GM18873 (cell line): Measurements from ENCODE around the gene PRKCE.

ENCODE experiments used
- ATAC-seq: cut with Tn5 transposase; IDR thresholded peaks from one replicate; pipeline ENCODE4 v1.9.1; 2021; ENCODE audit warnings: mild to moderate bottlenecking, moderate library complexity, moderate number of reproducible peaks; ENCODE audit not compliant: unreplicated experiment, low FRiP score

The PRKCE gene

DNA sequence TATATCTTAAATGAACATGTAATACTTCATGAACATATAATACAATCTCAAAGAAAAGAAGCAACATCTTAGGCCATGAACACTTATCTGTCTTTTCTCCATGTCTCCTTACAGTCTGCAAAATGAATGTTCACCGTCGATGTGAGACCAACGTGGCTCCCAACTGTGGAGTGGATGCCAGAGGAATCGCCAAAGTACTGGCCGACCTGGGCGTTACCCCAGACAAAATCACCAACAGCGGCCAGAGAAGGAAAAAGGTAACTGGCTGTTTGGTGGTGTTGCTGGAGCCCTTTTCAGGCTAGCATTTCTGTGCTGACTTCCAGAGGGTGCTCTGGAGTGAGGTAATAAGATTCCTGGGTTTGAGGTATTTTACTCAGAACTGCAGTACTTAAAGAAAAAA lies 349.8 kb downstream of the PRKCE start:
- ATAC-seq, result no peak

DNA sequence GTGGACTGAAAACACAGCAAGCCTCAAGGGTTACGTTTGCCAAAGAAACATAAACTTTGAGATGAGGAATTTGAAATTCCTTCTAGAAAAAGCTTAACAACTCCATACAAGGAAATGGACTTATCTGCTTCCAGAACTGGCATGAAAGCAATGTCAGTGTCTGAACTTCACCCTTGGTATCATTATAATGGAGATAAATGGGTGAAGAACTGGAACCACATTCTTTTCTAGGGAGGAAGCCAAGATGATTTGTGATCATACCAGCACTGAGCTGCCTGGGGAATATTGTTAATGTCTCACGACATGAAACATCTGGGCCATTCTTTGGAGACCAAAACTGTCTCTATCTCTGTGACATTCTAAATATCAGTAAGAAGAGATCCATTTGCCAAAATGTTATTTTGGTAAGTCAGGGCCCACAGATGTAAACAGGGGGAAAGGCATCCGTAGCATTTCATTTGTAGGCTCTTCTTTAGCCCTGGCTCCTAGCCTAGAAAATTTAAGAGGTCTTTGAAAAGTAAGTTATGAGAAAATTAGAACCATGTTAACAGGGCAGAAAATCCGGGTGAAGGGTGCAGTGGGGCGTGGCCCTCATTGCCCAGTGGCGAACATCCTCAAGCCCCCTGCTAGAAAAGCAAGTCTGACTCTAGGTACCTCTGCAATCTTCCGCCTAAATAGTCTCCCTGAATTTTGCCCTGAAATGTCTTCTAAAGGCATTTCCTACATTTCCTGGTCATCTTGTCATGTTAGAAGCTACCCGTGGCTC lies 350.4 kb downstream of the PRKCE start:
- no peak for ATAC-seq

DNA sequence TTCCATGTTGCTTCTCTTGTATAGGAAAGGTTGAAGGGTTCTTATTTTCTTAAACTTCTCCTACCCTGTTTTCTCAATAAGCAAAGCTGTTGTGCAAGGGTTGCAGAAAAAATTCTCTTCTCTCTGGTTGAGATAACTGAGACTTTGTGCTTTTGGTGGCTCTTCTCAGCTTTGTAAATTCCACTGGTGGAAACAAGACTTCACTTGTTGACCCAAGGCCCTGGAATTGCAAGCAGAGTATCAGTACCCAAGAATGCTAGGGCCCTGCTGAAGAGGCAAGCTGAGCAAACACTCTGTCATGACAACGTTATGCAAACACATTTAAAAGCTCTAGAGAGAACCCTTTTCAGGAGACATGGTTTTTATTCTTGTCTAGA lies 351.0 kb downstream of the PRKCE start:
- no peak for ATAC-seq

DNA sequence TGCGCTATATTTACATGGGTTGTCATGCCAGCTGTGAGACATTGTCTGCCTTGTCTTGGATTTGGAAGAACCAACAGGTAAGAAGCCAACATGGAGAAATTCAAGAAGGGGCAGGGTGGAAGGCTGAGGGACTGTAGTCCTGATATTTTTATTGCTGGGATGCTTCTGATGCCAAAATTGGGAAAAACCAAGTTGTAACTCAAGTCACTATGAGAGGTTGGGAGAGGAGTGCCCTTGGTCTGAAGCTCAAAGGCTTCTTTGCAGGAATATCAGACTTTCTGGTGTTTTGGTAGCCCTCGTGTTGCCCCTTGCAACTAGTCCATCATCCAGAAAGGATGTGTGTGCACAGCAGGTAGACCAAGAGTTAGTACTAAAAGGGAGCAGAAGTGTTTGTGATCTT lies 351.5 kb downstream of the PRKCE start:
- no peak for ATAC-seq

DNA sequence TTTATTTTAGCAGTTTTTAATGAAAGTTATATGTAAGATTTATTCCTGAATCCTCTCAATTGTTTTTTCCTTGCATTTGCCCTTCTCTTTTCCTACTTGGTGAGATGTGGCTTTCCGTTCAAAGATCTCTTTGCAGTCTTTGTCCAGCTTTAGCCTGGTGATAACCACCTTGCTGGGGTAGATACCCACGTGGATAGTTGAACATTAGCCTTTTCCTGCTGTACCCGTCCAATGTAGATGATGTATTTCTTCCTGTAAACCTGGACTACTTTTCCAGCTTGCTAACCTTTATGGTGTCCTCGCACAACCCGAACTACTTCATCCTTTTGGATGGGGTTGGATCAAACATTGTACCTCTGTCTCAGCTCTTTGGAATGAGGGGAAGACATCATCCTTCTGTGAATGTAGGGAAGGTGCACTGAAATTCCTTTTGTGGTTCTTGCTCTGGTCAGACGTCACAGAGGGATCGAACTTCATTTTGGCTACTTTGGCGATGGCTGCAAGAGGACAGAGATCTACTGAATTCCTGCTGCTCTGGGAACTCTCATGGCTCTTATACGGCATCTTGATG lies 352.5 kb downstream of the PRKCE start:
- no peak for ATAC-seq

DNA sequence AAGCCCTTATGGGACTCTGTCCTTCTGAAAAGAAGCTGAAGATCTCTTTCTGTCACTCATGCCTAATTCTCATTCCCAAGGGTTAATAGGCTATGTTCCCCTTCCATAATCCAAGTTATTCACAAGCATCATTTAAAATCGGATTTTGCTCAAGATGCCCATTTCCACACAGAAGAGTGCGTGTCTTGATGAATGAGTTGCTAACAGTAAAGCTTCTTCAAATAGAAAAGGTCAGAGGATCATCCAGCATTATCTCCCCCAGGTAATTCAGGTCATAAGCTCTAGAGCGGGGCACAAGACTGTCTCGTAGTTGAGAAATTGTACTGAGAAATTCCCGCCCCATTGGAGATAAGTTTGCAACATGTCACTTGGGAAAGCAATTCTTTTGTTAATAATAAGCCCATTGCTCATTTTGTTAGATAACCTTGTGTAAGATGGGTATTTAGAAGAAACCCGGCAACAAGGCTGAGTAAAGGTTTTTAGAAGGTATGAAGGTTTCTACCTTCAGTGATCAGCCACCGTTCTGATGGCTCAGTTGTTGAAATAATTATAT lies 355.1 kb downstream of the PRKCE start:
- ATAC-seq, result no peak

DNA sequence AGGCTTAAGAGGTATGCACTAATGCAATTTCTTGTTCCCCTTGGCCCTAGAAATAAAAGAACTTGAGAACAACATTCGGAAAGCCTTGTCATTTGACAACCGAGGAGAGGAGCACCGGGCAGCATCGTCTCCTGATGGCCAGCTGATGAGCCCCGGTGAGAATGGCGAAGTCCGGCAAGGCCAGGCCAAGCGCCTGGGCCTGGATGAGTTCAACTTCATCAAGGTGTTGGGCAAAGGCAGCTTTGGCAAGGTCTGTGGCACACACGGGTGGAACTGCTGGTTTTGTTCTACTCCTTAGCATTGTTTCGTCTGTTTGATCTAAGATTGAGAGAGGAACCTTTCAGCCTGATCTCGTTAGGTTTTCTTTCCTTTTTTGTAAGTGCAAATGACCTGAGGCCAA lies 355.9 kb downstream of the PRKCE start:
- ATAC-seq, result no peak

DNA sequence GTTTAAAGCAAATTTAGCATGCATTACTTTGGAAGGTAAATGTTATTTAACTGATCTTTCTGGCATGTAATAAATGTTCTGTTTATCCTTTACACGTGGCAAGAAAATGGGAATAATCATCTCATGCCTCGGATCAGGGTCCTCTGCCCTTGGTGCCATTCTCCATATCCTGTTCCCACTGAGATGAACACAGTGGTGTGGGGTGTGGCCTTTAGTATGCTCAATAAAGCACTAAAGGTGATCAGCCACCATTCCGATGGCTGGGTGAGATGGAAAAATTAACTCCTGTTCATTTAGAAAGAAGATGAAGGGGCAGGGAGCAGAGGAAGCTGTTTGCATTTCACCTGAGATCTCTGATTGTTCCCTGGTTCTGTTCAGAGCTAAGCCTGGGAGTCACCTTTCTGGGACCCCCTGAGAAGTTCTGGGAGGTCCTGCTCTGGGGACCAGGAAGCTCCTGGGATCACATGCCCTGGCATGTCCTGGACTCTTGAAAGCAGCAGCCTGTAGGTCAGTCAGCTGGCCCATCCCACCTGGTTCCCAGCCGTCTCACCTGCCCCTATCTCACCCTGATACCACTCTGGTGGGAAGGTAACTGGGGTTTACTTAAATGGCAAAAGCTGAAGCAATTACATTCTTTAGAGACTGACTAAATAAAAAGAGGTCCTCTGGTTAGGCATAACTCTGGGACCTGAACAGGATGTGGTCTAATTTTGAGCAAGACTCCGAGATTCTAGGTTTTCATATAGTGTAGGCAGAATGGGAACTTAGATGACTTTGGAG lies 356.8 kb downstream of the PRKCE start:
- ATAC-seq, result no peak

DNA sequence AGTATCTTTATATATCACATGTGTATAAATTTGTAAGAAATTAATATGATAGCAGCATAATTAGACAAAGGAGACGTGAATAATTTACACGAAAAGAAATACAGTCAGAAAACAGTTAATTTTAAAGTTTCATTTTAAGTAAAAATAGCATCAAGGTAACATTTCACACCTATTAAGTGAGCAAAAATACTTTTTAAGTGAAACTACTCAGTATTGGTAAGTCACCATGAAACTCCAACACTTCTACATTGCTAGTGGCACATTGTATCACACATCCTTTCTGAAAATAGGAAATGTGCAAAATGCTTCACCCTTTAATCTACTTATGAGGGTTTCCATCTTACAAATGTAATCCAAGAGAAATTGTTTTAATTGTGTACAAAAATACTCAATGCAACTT lies 357.8 kb downstream of the PRKCE start:
- no peak for ATAC-seq

DNA sequence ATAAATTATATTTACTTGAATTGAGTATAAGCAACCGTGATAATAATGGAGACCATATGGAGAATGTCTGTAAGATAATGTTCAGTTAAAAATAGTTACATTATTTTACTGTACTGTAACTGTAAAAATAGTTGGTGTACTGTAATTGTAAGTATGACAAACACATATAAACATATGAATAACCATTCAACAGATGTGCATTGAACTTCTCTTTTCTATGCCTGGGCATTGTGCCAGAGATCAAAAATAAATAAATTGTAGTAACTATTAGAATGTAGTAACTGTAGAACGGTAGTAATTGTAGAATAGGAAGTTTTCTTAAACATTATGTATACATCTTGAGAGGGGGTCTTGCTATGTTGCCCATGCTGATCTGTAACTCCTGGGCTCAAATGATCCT lies 358.3 kb downstream of the PRKCE start:
- ATAC-seq, result no peak

DNA sequence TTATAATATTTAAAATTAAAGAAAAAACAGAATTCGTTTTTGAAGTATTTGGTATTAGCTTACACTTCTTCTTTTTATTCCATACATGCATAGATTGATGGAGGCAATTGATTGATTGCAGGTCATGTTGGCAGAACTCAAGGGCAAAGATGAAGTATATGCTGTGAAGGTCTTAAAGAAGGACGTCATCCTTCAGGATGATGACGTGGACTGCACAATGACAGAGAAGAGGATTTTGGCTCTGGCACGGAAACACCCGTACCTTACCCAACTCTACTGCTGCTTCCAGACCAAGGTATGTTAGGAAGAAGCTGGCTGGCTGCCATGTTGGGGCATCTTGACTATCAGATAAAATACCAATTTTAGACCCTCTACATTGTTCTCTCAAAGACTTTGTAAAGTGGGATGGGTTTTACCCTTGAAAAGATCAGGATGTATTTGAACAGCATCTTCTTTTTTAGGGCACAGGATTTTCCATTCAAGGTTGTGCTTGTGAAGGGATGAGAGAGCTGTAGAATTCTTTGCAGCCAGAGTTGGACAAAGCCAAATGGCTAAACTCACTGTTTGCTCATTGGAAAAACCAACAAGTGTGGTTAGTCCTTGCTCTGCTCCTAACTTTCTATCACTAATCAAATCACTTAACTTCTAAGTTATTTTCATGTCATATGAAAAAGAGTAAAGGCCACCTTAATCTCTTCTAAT lies 358.9 kb downstream of the PRKCE start:
- no peak for ATAC-seq

DNA sequence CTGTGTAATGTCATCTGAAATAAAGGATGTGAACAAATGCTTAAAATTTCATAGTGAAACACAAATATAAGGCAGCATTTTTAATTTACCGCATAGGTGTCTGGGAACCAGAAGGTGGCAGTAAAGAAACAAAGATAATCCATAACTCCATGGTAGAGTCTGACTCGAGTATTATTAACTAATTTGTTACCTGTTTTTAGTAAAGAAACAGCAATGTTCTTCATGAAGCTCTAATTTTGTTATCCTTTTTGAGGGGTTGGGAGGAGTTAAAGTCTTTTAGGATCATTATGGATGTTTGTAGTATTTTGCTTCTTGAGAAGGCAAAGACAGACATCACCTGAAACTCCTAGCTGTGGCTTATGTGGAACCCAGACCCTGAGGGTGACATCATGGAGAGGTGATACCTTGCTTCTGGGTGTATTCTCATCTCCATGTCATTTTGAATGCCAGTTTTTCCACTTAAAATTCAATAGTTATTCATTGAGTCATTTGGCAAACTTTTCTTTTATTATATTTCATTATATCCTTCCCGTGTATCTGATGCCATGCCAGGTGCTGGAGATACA lies 359.5 kb downstream of the PRKCE start:
- no peak for ATAC-seq

DNA sequence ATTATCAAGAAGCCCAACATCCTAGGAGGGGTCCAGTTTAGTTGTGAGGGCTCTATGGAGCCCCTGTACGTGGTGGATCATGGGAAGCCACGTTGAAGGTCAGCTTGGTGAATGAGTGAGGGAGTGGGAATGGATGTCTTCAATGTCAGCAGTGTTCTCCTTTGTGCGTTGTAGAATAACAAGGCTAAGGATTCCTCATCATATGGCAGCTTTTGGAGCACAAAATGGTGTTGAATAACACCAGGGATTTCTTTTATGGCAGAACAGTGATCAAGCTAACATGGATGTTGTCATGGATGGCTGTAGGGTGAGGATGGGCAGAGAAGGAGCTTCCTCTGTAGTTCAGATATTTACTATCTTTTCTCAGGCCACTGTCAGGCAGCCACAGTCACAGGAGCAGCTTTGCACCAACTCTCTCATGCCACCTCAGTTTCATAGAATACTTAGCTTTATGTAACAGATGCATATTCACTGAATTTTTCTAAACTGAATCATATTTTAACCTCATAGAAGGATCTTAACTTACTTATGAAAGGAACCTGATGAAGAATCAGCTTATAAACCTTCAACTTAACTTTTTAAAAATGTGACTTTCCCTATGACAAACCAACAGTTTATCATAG lies 361.3 kb downstream of the PRKCE start:
- ATAC-seq, result no peak

DNA sequence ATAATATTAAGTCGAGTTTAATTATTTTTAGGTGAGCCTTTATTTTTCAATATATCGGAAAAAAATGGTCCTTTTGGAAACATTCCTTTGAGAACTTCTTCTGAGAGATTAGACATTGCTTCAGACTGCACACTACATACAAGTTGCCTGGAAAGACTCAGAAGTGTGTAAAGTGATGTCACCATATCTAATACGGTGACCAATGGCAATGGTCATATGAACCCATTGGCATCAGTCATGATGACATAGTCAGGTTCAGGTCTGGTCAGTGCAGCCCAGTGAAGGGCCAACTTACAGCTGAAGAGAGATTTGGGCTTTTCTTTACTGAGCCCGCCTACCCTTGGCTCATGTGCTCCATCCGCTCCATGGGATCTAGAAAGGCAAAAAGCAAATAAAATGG lies 362.3 kb downstream of the PRKCE start:
- ATAC-seq, result no peak

DNA sequence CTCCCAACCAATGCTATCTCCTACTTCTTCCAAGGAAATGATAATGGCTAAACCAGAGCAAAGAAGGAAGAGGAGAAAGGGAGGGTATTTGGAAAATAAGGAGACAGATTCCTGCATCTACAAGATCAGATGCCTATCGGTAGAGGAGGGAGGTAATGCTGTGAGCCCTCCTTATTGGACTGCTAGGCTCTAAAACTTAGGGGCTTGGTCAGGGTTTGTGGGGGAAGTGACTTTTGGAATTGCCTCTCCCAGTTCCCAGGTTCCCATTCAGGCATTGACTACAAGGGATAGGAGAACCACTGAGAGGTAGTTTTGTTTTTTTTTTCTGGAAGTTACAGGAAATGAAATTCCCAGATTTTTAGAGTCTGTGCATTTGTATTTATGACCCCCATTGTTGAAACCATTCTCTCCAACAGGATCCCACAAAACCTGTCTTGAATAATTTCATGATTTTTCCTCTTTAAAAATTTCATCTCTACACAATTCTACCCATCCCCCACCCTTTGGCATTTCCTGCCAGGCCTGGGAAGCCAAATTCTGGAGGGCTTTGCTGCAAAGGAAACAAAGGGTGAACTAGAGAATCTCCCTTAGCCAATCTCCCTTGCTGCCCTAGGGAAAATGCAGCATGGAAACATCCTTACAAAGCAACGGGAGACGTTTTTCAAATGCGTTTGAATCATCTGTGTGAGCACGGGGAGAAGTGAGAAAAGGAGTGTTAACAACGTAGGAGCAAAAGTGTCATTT lies 363.6 kb downstream of the PRKCE start:
- no peak for ATAC-seq

DNA sequence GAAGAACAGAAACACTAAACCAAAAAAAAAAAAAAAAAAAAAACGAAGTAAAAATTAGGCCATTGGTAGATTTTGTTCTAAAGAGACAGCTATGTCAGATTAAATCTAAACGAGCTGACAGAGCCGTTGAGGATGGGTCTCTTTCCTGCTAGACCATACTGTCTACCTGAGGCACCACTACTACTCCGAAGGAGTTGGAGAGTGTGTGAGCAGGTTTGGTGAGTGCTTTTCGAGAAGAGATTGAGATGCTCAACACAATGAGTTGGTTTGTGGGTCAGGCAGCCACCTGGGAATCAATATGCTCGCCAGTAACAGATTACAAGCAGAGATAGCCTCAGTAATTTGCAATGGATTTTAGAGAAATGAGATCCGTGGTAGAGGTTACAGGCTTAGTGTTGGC lies 364.2 kb downstream of the PRKCE start:
- ATAC-seq, result no peak

DNA sequence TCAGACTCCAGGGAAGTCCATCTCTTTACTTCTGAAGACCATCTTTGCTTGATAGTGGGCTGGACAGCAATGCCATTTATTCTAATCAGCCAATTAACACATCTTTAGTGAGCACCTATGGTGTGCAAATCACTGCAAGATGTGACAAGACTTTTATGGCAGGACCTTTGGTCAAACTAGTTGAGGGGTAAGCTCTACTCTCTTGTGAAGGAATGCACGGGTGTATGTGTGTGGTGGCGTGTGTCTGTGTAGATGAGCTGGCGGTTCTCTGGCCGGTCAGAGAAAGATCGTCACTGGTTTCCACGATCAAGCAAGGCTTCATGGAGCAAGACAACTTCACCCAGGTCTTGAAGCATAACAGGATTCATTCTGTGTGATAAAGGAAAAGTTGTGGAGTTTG lies 364.6 kb downstream of the PRKCE start:
- ATAC-seq, result no peak

DNA sequence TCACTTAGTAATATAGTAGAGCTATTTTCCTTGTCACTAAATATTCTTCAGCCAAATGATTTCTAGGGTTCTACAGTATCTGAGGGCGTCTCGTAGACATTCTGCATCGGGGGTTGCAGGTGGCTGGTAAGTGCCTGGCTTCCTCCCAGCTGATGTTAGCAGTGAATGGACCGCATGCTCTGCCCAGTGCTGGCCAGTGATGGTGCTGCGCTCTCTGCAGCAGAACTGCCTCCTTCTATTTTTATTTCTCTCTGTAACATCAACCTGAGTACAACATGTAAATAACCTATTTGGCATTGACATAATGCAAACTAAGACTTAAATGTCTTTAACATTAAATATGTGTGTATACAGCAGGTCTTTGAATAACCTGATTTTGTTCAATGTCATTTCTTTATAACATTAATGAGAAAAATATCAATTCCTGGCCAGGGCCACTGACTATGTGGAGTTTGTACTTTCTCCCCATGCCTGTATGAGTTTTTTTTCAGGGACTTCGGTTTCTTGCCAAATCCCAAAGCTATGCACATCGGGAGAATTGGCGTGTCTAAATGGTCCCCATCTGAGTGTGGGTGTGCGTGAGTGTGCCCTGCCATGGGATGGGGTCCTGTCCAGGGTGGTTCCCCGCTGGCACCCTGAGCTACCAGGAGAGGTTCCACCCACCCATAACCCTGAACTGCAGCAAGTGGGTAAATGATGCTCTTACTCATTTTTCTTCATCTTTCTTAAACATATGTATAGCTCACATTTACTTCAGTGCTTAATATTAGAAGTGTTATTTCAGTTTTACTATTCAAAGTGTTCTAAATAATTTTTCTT lies 367.5 kb downstream of the PRKCE start:
- ATAC-seq, result no peak

DNA sequence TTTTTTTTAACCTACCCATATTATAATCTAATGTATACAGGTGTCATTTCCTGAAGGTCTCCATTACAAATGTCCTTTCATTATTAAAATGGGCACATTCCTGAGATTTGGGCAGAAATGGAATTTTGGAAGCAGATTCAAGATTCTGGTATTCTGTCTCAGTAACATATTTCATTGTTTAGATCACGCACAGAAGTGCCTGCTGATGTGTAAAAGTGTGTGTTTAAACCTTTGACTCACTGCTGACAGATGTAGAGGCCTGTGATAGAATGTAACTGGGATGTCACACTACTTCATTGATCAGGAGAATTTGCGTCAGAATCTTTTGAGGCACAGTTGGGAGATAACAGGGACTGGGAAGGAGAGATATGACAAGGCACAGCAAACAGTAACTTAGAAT lies 368.9 kb downstream of the PRKCE start:
- no peak for ATAC-seq
